Glomerular visceral epithelial cell (primary cell): Measurements from ENCODE around the gene SLC35E1.
"Not testable (repeated sequence)": the region's sequence is repeated elsewhere in the genome, so short reads cannot be mapped to it uniquely, and the experiment has no call there.

Source experiments
- DNase-seq: peaks from one replicate; pipeline ENCODE4 v3.0.0-alpha.2; 2016; ENCODE audit errors: extremely low spot score

SLC35E1 gene

DNA sequence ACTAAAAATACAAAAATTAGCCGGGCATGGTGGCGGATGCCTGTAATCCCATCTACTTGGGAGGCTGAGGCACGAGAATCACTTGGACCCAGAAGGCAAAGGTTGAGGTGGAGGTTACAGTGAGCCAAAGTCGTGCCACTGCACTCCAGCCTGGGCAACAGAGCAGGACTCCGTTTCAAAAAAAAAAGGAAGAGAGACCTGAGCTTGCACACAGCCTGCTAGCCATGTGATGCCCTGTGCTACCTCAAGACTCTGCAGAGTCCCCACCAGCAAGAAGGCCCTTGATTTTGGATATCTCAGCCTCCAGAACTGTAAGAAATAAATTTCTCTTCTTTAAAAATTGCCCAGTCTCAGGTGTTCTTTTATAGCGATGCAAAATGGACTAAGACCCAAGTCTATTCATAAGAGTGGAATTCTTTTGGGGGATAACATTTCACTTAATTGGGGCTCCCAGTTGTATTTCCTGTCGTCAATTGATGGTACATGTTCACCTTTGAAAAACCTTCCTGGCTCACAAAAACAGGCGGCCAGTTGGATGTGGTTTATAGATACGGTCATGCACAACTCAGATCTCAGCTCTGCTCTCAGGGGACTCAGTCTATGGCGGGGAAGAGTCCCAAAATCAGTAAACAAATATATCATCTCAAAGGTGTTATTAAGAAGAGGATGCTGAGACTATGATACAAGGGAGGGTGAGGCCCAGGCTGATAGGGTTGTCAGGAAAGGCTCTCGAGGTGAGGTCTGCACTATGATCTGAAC lies 27.6 kb downstream of the SLC35E1 start:
- no peak for DNase-seq

DNA sequence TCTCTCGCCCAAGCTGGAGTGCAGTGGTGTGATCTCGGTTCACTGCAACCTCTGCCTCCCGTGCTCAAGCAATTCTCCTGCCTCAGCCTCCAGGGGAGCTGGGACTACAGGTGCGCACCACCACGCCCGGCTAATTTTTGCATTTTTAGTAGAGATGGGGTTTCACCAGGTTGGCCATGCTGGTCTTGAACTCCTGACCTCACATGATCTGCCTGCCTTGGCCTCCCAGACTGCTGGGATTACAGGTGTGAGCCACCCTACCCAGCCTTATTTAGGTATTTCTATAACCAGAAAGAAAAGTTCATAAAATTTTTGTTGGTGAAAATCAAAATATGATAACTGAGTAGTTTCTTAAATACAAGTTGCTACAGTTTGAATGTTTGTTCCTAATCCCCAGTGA lies 28.5 kb downstream of the SLC35E1 start:
- DNase-seq: not testable (repeated sequence)

DNA sequence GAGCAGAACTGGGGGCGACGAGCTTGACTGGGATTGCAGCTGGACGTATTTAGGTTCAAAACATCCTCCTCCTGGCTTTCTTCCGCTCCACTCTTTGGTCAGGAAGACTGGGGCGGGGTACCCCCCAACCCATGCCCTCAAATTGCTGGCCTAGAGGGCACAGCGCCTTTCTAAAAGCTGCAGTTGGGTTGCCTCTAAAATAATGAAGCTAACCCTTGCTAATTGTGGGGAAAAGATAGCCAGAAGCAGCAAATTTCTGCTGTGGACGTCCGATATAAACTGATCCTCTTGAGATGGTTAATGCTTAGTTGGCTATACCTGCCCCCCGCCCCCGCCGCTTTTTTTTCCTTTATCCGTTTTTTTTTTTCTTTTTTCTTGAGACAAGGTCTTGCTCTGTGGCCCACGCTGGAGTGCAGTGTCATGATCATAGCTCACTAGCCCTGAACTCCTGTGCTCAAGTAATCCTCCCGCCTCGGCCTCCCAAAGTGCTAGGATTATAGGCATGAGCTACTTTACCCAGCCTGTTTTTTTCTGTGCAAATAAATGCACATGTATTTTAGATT lies 29.2 kb downstream of the SLC35E1 start:
- DNase-seq: peak; percentile 16

- DNase-seq: peak; percentile 95
Measured at GRCh38 chr19:16542045-16542909, 29.9 kb downstream of the SLC35E1 start, which contains the start of gene CHERP. CHERP (minus strand) TSS chr19:16542437; CDS start chr19:16542378, 59 bp downstream.

GRCh38 chr19:16541526-16542044 lies 30.6 kb downstream of the SLC35E1 start:
- peak; percentile 22 for DNase-seq

DNA sequence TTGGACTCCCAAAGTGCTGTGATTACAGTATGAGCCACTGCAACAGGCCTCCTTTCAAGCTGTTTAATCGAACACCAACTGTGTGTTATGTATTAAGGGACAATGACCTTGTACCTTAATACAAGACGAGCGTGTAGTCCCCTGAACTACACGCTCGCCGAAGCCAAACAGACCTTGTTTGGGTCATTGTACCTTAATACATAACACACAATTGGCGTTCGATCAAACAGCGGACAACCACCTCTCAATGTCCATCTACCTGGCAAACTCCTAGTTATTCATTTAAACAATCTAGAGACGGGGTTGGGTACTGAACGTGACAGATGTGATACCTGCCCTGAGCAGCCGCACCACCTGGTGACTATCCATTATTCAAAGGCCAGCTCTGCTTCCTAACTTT lies 31.3 kb downstream of the SLC35E1 start:
- no peak for DNase-seq

DNA sequence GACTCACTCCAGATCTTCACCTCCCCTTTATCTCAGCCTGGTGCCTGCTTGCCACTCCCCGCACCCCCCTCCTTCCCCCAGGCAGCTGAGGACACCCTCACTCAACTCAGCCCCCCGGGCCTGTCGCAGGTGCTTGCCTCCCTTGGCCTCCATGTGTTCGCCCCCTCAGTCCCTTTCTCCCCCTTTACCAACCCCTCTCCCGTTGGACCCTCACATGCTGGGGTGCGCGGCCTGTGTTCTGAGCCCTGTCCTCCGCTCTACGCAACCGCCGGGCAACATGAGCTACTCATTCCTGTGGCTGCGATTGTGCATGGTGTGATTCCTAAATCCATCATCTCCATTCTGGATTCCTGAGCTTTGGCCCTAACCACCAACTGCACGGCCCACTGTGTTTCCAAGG lies 35.1 kb downstream of the SLC35E1 start:
- no peak for DNase-seq

DNA sequence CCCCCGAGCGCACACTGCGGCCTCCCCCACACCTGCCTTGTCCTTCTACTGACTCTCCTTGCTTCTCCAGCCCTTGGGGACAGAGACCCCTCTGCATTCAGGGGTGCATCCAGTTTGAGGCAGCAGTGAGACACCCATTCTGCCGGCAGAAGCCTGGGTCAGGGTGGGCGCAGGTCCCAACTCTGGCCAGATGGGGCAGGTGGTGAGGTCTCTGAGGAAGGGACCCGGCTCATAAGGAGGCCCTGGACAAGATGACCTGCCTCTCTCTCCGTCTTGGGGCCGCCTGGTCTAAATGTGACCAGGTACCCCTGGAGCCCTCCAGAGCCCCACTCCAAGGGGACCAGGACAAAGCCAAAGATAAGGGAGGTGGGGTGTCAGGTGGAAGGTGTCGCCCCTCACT lies 36.1 kb downstream of the SLC35E1 start:
- DNase-seq: no peak

DNA sequence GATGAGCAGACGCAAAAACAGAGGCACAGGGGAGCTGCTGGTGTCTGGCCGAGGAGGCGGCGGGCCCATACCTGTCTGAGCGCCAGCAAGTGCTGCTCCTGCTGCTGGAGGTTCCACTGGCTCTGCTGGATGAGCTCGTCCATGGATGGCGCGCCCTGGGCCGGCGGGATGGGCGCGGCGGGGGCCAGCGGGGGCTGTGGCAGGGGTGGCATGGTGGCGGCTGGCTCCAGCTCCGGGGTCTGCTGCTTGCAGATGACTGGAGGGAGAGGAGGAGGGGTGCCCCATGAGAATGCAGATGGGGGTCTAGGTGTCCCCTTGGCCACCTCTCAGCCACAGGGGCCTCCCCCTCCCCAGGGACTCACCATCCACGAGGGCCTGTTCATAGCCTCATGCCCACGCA lies 36.8 kb downstream of the SLC35E1 start:
- no peak for DNase-seq

DNA sequence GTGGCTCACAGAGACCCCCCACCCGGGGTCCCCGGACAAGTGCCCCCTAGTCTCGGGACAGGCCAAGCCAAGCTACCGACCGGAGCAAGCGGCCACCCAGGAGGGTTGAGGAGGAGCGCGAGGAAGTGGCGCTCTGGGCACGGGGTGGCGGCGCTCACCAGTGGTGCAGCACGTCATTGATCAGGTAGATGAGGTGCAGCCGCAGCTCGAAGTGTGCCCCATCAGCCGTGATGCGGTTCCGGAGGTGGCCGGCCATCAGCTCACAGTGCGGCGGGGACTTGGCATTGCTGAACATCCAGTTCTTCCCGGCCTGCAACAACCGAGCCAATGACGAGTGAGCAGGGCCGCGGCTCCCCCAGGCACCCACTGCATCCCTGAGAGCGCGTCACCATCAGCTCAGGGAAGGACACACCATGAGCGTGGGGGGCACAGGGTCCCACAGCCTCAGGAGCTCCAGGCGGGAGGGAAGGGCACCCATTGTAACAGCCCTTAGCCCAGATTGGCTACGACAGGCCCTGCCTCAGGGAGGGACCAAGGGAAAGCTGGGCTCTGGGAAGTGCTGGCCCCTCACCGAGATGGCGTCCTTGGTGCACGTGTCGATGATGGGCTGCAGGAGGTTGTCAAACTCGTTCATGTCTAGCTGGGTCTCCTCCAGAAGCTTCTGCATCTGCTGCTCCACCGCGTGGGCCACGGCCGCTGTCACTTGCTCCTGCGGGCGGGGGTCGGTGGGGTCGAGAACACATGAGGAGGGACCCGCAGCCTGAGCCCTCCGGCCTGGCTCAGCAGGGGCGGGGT lies 39.6 kb downstream of the SLC35E1 start:
- no peak for DNase-seq

DNA sequence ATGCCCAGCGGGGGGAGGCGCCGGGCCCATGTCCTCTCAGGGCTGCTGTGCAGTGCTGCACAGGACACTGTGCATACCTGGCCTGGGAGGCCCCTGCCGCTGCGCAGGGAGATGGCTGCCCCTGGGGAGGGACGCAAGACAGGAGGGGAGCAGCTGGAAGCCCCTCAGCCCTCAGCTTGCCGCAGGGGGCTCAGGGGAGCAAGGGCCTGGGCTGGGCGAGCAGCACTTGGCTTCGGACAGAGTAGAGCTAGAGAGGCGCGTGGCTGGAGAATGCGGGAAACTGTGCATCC lies 40.9 kb downstream of the SLC35E1 start:
- DNase-seq: no peak

DNA sequence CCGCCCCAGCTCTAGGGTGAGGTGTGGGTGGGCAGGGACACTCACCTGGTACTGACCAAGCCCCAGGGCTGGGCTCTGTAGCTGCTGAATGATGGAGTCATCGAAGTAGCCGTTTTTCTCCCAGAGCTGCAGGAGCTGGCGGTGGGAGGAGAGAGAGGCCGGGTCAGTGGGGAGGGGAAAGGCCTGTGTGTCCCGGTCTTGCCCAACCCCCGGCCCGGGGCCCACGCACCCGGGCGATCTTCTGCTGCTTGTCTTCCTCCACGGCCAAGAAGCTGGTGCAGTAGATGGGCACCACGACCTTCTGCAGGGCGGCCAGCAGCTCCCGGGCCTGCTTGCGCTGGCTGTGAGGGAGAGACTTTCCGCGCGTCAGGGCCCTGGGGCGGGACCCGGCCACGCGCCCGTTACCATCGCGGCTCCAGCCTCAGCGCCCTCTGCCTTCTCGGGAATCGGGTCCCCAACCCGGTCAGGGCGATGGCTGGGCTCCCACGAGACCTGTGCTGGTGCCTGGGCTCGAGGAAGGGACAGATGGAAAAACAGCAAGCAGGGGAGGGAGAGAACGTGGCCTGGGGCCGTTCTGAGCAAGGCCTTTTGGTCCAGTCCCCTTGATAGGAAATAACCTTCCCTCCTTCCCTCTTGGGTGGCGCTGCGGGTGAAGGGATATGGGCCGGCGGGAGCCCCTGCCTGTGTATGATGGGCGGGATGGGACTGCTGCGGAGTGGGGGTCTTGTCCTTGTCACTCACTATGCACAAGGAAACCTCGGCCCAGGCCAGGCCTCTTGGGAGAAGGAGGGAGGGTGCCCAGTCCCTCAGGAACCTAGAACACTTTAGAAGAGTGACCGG lies 41.5 kb downstream of the SLC35E1 start:
- DNase-seq: no peak

DNA sequence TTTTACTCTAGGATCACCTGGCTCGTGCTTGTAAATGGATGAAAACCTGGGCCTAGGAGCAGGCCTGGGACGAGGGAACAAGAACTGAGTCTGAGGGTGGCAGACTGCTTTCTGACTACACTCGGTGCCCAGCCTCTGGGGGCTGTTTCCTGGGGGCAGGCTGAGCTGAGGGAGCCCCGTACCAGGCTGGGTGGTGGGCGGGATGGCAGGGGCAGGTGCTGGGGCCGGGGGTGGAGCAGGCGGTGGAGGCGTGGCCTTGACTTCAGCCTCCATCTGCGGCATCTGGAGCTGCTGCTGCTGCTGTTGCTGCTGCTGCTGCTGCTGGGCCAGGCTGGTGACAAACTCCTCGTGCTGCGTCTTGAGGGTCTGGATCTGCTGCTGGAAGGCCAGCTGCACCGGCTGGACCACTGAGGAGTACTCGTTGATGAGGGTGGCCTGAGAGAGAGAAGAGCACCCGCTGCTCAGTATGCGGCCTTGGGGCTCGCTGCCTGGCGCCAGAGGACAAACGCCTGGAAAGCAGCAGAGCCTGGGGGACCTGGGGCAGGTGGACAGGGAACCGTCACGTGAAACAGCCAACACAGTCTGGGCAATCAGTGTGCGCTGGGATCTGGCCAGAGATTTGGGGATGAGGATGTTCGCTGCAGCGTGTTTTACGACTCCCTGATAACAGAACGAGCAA lies 42.6 kb downstream of the SLC35E1 start:
- no peak for DNase-seq

GRCh38 chr19:16527971-16528521 lies 44.2 kb downstream of the SLC35E1 start:
- no peak for DNase-seq

- DNase-seq: no peak
Measured at GRCh38 chr19:16527334-16527935, 44.8 kb downstream of the SLC35E1 start.

GRCh38 chr19:16525751-16526481 lies 46.3 kb downstream of the SLC35E1 start:
- DNase-seq: no peak

- no peak for DNase-seq
Measured at GRCh38 chr19:16524991-16525734, 47.1 kb downstream of the SLC35E1 start.
